Measurements from ENCODE around the gene RIMS3.

The RIMS3 gene

DNA sequence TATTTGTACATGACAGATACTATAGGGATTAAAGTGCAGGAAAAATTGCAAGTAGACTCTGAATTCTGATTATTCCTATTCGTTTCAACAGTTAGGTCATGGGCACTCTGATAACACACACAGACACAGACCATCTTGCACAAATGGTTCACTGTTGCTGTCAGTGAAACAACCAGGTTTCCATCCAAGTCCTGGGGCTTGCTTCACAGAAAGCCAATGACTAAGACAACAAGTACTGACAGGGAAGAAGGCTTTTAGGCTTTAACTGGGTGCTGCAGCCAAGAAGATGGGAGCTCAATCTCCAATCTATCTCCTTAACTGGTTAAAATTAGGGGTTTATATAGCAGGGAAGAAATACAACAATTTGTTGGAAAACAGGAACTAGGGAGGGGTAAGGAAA lies 57.6 kb downstream of the RIMS3 start:
- Histone ChIP-seq H3K36me3 (ENCODE audit: low read length) (no peaks in the 10 kb centered on the region), H3K9ac (ENCODE audit: low read length) (no peak overlapping the region), H4K20me1 (ENCODE audit: low read depth, low read length) (no peaks in the 10 kb centered on the region), H2AFZ (ENCODE audit: low read depth, low read length, severe bottlenecking) (no peak overlapping the region), H3K4me3 (ENCODE audit: insufficient read depth, low read length, poor library complexity, severe bottlenecking) (no peak overlapping the region), H3F3A (ENCODE audit: insufficient read depth) (no peaks in the 10 kb centered on the region), H3K27ac (ENCODE audit: low read depth, low read length) (no peak overlapping the region), H3K9me3 (ENCODE audit: insufficient read depth, low read length) (0 out of 2 replicates have a peak, but pooled peaks cover 3% of the 10 kb centered on the region), H3K27me3 (ENCODE audit: low read length) (no peaks in the 10 kb centered on the region), H3K9me2 (replicated peaks; ENCODE audit: insufficient read depth, low read length) (no peaks in the 10 kb centered on the region), H3K4me2 (ENCODE audit: low read depth, low read length, poor library complexity, severe bottlenecking) (no peak overlapping the region), H3K79me2 (ENCODE audit: insufficient read depth, low read length) (no peaks in the 10 kb centered on the region)
- TF ChIP-seq, protein P1, sequence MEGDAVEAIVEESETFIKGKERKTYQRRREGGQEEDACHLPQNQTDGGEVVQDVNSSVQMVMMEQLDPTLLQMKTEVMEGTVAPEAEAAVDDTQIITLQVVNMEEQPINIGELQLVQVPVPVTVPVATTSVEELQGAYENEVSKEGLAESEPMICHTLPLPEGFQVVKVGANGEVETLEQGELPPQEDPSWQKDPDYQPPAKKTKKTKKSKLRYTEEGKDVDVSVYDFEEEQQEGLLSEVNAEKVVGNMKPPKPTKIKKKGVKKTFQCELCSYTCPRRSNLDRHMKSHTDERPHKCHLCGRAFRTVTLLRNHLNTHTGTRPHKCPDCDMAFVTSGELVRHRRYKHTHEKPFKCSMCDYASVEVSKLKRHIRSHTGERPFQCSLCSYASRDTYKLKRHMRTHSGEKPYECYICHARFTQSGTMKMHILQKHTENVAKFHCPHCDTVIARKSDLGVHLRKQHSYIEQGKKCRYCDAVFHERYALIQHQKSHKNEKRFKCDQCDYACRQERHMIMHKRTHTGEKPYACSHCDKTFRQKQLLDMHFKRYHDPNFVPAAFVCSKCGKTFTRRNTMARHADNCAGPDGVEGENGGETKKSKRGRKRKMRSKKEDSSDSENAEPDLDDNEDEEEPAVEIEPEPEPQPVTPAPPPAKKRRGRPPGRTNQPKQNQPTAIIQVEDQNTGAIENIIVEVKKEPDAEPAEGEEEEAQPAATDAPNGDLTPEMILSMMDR (IDR thresholded peaks at IDR 0.05; ENCODE audit: insufficient read depth, low read length, poor library complexity, severe bottlenecking), result no peak
- no peak for TF ChIP-seq EZH2phosphoT487 (conservative IDR thresholded peaks at IDR 0.05; ENCODE audit: low read length)

DNA sequence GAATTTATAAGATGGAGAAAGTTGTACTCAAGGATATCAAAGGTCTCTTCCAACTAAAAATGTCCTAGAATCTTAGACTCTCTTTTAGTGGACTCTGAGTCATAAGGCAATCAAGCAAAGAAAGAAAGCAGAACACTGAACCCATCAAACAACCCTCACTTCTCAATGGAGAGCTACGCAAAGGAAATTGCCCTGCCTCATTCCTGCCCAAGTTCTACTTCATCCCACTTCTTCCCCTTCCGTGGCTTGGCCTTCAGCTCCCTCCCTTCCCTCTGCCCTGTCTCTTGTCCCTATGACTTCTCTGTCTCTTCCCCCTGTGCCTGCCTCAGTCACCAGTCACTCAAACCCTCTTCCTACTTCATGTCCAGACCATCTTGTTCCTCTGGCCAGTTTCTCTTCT lies 58.5 kb downstream of the RIMS3 start:
- no peaks in the 10 kb centered on the region for H3K9me2 ChIP-seq (replicated peaks; ENCODE audit: insufficient read depth, low read length)
- H3K27me3 ChIP-seq (ENCODE audit: low read length), result no peaks in the 10 kb centered on the region
- no peak overlapping the region for H3K27ac ChIP-seq (ENCODE audit: low read depth, low read length)
- H4K20me1 ChIP-seq (ENCODE audit: low read depth, low read length), result no peaks in the 10 kb centered on the region
- TF ChIP-seq, protein P1 (IDR thresholded peaks at IDR 0.05; ENCODE audit: insufficient read depth, low read length, poor library complexity, severe bottlenecking), result no peak
- TF ChIP-seq EZH2phosphoT487 (conservative IDR thresholded peaks at IDR 0.05; ENCODE audit: low read length), result no peak
- no peak overlapping the region for H2AFZ ChIP-seq (ENCODE audit: low read depth, low read length, severe bottlenecking)
- H3K36me3 ChIP-seq (ENCODE audit: low read length), result no peaks in the 10 kb centered on the region
- 0 out of 2 replicates have a peak, but pooled peaks cover 3% of the 10 kb centered on the region for H3K9me3 ChIP-seq (ENCODE audit: insufficient read depth, low read length)
- H3F3A ChIP-seq (ENCODE audit: insufficient read depth), result no peaks in the 10 kb centered on the region
- H3K4me2 ChIP-seq (ENCODE audit: low read depth, low read length, poor library complexity, severe bottlenecking), result no peak overlapping the region
- no peak overlapping the region for H3K4me3 ChIP-seq (ENCODE audit: insufficient read depth, low read length, poor library complexity, severe bottlenecking)
- no peak overlapping the region for H3K9ac ChIP-seq (ENCODE audit: low read length)
- H3K79me2 ChIP-seq (ENCODE audit: insufficient read depth, low read length), result no peaks in the 10 kb centered on the region

DNA sequence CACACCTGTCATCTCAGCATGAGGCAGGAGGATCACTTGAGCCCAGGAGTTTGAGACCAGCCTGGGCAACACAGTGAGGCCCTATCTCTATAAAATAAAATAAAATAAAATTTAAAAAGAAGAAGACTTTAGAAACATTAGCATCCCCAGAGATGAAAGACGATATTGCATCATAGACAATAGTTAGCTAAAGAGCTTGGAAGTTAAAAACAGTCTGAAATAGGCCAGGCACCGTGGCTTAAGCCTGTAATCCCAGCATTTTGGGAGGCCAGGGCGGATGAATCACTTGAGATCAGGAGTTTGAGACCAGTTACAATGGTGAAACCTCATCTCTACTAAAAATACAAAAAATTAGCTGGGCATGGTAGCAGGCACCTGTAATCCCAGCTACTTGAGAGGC lies 59.3 kb downstream of the RIMS3 start:
- Histone ChIP-seq H3K36me3 (ENCODE audit: low read length) (no peaks in the 10 kb centered on the region), H4K20me1 (ENCODE audit: low read depth, low read length) (no peaks in the 10 kb centered on the region), H3K4me3 (ENCODE audit: insufficient read depth, low read length, poor library complexity, severe bottlenecking) (no peak overlapping the region), H3K27ac (ENCODE audit: low read depth, low read length) (no peak overlapping the region), H3K27me3 (ENCODE audit: low read length) (no peaks in the 10 kb centered on the region), H3K9ac (ENCODE audit: low read length) (no peak overlapping the region), H3K79me2 (ENCODE audit: insufficient read depth, low read length) (no peaks in the 10 kb centered on the region), H3K4me2 (ENCODE audit: low read depth, low read length, poor library complexity, severe bottlenecking) (no peak overlapping the region), H3K9me2 (replicated peaks; ENCODE audit: insufficient read depth, low read length) (no peaks in the 10 kb centered on the region), H3K9me3 (ENCODE audit: insufficient read depth, low read length) (0 out of 2 replicates have a peak, but pooled peaks cover 3% of the 10 kb centered on the region), H3F3A (ENCODE audit: insufficient read depth) (no peaks in the 10 kb centered on the region), H2AFZ (ENCODE audit: low read depth, low read length, severe bottlenecking) (no peak overlapping the region)
- TF ChIP-seq, protein P1 (IDR thresholded peaks at IDR 0.05; ENCODE audit: insufficient read depth, low read length, poor library complexity, severe bottlenecking), result no peak
- no peak for TF ChIP-seq EZH2phosphoT487 (conservative IDR thresholded peaks at IDR 0.05; ENCODE audit: low read length)
